Measurements from ENCODE around the gene NBL1. TPM values are rescaled to one million over a fixed set of nuclear protein-coding genes. Genes with fewer than 3 reads are reported as not detected.

NBL1 gene
- total RNA-seq, 1 experiment from 2014 or later, result 36.9 TPM

- Histone ChIP-seq H4K20me1 (ENCODE audit: insufficient read depth) (no peaks in the 10 kb centered on the region), H3K4me1 (replicated peaks; ENCODE audit: insufficient read depth) (no peaks in the 10 kb centered on the region), H3K27me3 (ENCODE audit: insufficient read depth, low read depth) (no peaks in the 10 kb centered on the region), H3K79me2 (ENCODE audit: low read depth) (peaks cover 10% of the 10 kb centered on the region; the same call in 1 of the 2 replicates), H3K27ac (no peak overlapping the region), H3K36me3 (ENCODE audit: low read depth) (0 out of 2 replicates have a peak, but pooled peaks cover 4% of the 10 kb centered on the region), H3K4me3 (no peak overlapping the region), H3K9me2 (ENCODE audit: insufficient read depth) (no peaks in the 10 kb centered on the region), H3F3A (ENCODE audit: insufficient read depth, low read depth) (no peaks in the 10 kb centered on the region), H2AFZ (no peak overlapping the region), H3K4me2 (no peak overlapping the region), H3K9me3 (ENCODE audit: insufficient read depth, low read depth) (no peaks in the 10 kb centered on the region)
- intact Hi-C loops (cut with micrococcal nuclease; ENCODE audit: unreplicated experiment), result no loop called here
- ChIA-PET POLR2A (ENCODE audit: unreplicated experiment) (interaction anchor here (0.7 kb wide), 1 partner anchor 15 kb away, joined by 7 read pairs; no protein-coding TSS in a partner anchor), CTCF (no interaction called here)
- no TSS peak for BruUV-seq (replicated peaks)
- DNase-seq, result no peak
- TF ChIP-seq EZH2 (IDR thresholded peaks at IDR 0.05; ENCODE audit: low read depth) (no peak), CTCF (conservative IDR thresholded peaks at IDR 0.05) (no peak)
Observed at GRCh38 chr1:19620786-19621185, 23.3 kb upstream of the NBL1 start.

GRCh38 chr1:19621274-19621950 lies 22.7 kb upstream of the NBL1 start:
- H3K9me2 ChIP-seq (ENCODE audit: insufficient read depth), result no peaks in the 10 kb centered on the region
- ChIA-PET CTCF (no interaction called here), POLR2A (ENCODE audit: unreplicated experiment) (interaction anchor here (0.7 kb wide), 1 partner anchor 16 kb away, joined by 7 read pairs; no protein-coding TSS in a partner anchor)
- H3K27me3 ChIP-seq (ENCODE audit: insufficient read depth, low read depth), result no peaks in the 10 kb centered on the region
- no peaks in the 10 kb centered on the region for H3K4me1 ChIP-seq (replicated peaks; ENCODE audit: insufficient read depth)
- H3F3A ChIP-seq (ENCODE audit: insufficient read depth, low read depth), result no peaks in the 10 kb centered on the region
- no peak overlapping the region for H3K4me3 ChIP-seq
- H2AFZ ChIP-seq, result no peak overlapping the region
- no peak overlapping the region for H3K27ac ChIP-seq
- H4K20me1 ChIP-seq (ENCODE audit: insufficient read depth), result no peaks in the 10 kb centered on the region
- DNase-seq, result no peak
- no peak for TF ChIP-seq EZH2 (IDR thresholded peaks at IDR 0.05; ENCODE audit: low read depth)
- H3K9me3 ChIP-seq (ENCODE audit: insufficient read depth, low read depth), result no peaks in the 10 kb centered on the region
- 0 out of 2 replicates have a peak, but pooled peaks cover 4% of the 10 kb centered on the region for H3K36me3 ChIP-seq (ENCODE audit: low read depth)
- peaks cover 10% of the 10 kb centered on the region; the same call in 1 of the 2 replicates for H3K79me2 ChIP-seq (ENCODE audit: low read depth)
- intact Hi-C loops (cut with micrococcal nuclease; ENCODE audit: unreplicated experiment), result no loop called here
- no peak overlapping the region for H3K4me2 ChIP-seq
- BruUV-seq (replicated peaks), result no TSS peak

GRCh38 chr1:19622204-19622603 lies 21.9 kb upstream of the NBL1 start:
- Histone ChIP-seq H4K20me1 (ENCODE audit: insufficient read depth) (no peaks in the 10 kb centered on the region), H3K27ac (no peak overlapping the region), H3K4me1 (replicated peaks; ENCODE audit: insufficient read depth) (no peaks in the 10 kb centered on the region), H2AFZ (no peak overlapping the region), H3K4me3 (no peak overlapping the region), H3K9me3 (ENCODE audit: insufficient read depth, low read depth) (no peaks in the 10 kb centered on the region), H3K27me3 (ENCODE audit: insufficient read depth, low read depth) (no peaks in the 10 kb centered on the region), H3K4me2 (no peak overlapping the region), H3K36me3 (ENCODE audit: low read depth) (0 out of 2 replicates have a peak, but pooled peaks cover 2% of the 10 kb centered on the region), H3F3A (ENCODE audit: insufficient read depth, low read depth) (no peaks in the 10 kb centered on the region), H3K79me2 (ENCODE audit: low read depth) (peaks cover 10% of the 10 kb centered on the region; the same call in 1 of the 2 replicates), H3K9me2 (ENCODE audit: insufficient read depth) (no peaks in the 10 kb centered on the region)
- ChIA-PET POLR2A (ENCODE audit: unreplicated experiment) (no interaction called here), CTCF (no interaction called here)
- TF ChIP-seq EZH2 (IDR thresholded peaks at IDR 0.05; ENCODE audit: low read depth) (no peak), CTCF (conservative IDR thresholded peaks at IDR 0.05) (no peak)
- DNase-seq, result no peak
- intact Hi-C loops (cut with micrococcal nuclease; ENCODE audit: unreplicated experiment), result no loop called here
- BruUV-seq (replicated peaks), result no TSS peak

Data from PC-9 (cell line).